GM18519 (cell line): ENCODE measurements around the gene SAP30L.

Source experiments
- ATAC-seq: cut with Tn5 transposase; IDR thresholded peaks from one replicate; pipeline ENCODE4 v1.9.1; 2021; ENCODE audit warnings: mild to moderate bottlenecking, moderate library complexity; ENCODE audit not compliant: unreplicated experiment, low FRiP score

SAP30L gene

GRCh38 chr5:154445422-154446194 lies at the start of gene SAP30L:
SAP30L (plus strand) TSS chr5:154445997; CDS start chr5:154446605, 608 bp downstream.
- peak; percentile 97 for ATAC-seq

- no peak for ATAC-seq
Measured at GRCh38 chr5:154396128-154396527, 49.7 kb upstream of the SAP30L start.

- ATAC-seq: no peak
Measured at GRCh38 chr5:154397652-154398406, 48.0 kb upstream of the SAP30L start.

- no peak for ATAC-seq
Measured at GRCh38 chr5:154400678-154401077, 45.1 kb upstream of the SAP30L start.

- ATAC-seq: no peak
Measured at GRCh38 chr5:154401355-154401754, 44.4 kb upstream of the SAP30L start.

GRCh38 chr5:154401931-154402330 lies 43.9 kb upstream of the SAP30L start:
- no peak for ATAC-seq

GRCh38 chr5:154402611-154403010 lies 43.2 kb upstream of the SAP30L start:
- ATAC-seq: no peak

GRCh38 chr5:154403234-154403633 lies 42.6 kb upstream of the SAP30L start:
- no peak for ATAC-seq

- no peak for ATAC-seq
Measured at GRCh38 chr5:154403776-154404387, 41.9 kb upstream of the SAP30L start.

GRCh38 chr5:154405078-154405792 lies 40.6 kb upstream of the SAP30L start:
- peak; percentile 81 for ATAC-seq

GRCh38 chr5:154406231-154406630 lies 39.6 kb upstream of the SAP30L start:
- no peak for ATAC-seq

- no peak for ATAC-seq
Measured at GRCh38 chr5:154406826-154407225, 39.0 kb upstream of the SAP30L start.

- ATAC-seq: no peak
Measured at GRCh38 chr5:154408811-154409210, 37.0 kb upstream of the SAP30L start.

- no peak for ATAC-seq
Measured at GRCh38 chr5:154409230-154409840, 36.5 kb upstream of the SAP30L start.

- no peak for ATAC-seq
Measured at GRCh38 chr5:154410008-154410407, 35.8 kb upstream of the SAP30L start.

- ATAC-seq: no peak
Measured at GRCh38 chr5:154410786-154411185, 35.0 kb upstream of the SAP30L start.

GRCh38 chr5:154411338-154411737 lies 34.5 kb upstream of the SAP30L start:
- no peak for ATAC-seq

GRCh38 chr5:154412316-154412715 lies 33.5 kb upstream of the SAP30L start:
- ATAC-seq: no peak

GRCh38 chr5:154412925-154413324 lies 32.9 kb upstream of the SAP30L start:
- no peak for ATAC-seq

GRCh38 chr5:154415114-154415513 lies 30.7 kb upstream of the SAP30L start:
- no peak for ATAC-seq
